SJSA1 (cell line): ENCODE data around the gene PRMT6. TPM values are rescaled to one million over a fixed set of nuclear protein-coding genes. Genes with fewer than 3 reads are reported as not detected.

Experiments used
- total RNA-seq: library from RNA; depleted of rRNA; stranded (reverse); fragments of >200 nt; shearing (Covaris generic); gene quantifications from 2 replicates; pipeline ENCODE4 v1.2.3, GENCODE V29; 2014; rRNA removed

Gene PRMT6
- total RNA-seq, 1 experiment from 2014 or later, result 19.6 TPM

Other genes starting within 250 kb of the PRMT6 start
- not detected in 2 replicates for gene NTNG1, start 84.4 kb downstream of the PRMT6 start, total RNA-seq